ENCODE measurements around the gene DDX5.
"Not testable (repeated sequence)": the region's sequence is repeated elsewhere in the genome, so short reads cannot be mapped to it uniquely, and the experiment has no call there.

The DDX5 gene

DNA sequence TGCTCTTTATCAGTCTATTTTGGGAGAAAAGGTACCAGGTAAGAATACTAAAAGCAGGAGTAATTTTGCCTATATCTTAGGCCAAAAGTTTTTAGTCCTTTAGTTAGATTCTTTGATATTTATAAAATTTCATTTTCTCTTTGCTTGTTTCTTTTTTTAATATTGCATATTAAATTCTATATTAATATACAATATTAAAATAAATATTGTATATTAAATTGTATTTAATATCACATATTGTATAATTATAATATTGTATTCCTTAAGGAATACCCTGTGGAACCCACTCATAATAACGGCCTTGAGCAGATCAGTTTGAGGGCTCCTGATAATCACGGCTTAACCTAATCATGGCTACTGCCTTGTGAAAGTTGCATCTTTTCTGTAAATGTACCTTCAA, 2.6 kb upstream of the DDX5 start:
- no peak for DNase-seq

- peak in 16 of 56 donors; percentile 7 to 61 (median 46) for DNase-seq
Measured at GRCh38 chr17:64507413-64507782, 1.3 kb upstream of the DDX5 start.

DNA sequence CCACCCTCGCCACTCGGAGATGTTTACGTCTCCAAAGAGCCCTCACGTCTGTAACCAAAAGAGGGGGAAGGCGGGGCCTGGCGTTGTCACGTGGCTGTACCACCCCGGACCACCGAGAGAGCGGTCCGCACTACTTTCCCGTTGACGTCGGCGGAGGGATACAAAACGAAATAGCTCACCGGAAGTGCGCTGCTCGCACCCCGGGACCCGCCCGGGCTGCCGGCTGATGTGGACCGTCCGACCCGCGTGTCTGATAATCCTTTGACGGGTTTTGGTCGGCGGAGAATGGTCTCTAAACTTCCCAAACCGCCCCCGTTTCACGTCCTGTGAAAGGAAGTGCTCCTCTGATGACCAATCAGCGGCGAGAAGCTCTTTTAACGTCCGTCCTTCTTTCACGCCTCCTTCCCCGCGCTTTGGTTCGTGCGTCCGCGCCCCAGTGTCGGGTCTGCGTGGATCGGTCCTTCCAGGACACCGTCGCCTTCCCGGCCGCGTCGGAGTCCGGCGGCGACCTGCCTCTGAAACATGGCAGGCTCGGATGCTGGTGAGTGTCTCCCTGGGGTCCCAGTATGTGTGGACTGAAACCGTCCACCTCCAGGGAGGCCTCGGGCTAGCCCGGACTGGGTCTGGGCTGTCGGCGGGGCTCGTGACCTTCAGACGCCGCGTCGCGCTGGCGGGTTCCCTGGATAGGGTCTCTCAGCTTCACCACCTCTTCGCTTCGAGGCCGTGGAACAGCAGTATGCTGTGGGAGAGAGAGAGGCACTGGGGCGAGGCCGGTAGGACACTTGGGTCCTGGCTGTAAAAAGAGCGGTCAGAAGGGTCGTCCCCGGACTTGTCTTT, 705 bp upstream of the DDX5 start, which contains the start of gene CEP95:
Gene CEP95 (plus strand): TSS at position 402 of the 837 bp plus-strand sequence. CDS start 121 bp downstream, at position 523.
- DNase-seq = peak; percentile 86 to 100 (median 97)

DNA sequence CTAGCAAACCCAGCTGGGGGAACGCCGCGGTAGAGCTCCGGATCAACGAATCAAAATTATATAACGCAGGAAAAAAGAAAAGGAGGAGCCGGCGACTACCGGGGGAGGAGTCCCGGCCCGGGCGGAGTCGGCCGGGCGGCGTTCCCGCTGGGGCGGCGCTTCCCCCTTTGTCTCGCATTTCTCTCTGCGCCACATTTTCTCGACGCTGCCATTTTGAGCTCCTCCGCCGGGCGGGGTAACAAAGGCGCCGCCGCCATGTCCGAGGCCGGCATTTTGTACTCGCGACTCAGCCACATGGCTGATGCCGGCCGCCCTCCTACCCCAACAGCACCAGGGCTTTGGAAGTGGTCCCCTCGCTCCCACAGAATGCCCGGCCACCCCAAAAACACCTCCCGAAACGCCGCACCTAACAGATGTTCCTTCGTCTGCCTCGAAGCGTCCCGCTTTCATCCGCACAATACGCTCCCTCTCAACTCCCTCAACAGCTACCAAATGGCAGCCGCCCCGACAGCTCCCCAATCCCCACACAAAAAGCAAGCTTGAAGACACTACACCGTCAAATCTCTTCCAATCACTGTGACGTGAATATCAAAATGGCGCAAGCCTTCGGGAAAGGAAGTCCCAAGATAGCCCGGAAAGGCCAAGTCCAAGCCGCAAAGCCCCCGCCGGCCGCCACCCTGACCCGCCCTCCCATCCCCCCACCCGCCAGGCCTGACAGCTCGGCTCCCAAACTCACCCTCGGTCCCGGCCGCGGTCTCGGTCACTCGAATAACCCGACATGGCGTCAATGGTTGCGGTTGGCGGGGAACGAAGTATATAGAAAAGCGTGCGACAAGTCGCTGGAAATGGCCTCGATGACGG, 519 bp downstream of the DDX5 start:
- DNase-seq = peak; percentile 22 to 91 (median 77)

- DNase-seq = peak in 1 of 56 donors; percentile 29
Measured at GRCh38 chr17:64504769-64505339, 1.2 kb downstream of the DDX5 start.

DNA sequence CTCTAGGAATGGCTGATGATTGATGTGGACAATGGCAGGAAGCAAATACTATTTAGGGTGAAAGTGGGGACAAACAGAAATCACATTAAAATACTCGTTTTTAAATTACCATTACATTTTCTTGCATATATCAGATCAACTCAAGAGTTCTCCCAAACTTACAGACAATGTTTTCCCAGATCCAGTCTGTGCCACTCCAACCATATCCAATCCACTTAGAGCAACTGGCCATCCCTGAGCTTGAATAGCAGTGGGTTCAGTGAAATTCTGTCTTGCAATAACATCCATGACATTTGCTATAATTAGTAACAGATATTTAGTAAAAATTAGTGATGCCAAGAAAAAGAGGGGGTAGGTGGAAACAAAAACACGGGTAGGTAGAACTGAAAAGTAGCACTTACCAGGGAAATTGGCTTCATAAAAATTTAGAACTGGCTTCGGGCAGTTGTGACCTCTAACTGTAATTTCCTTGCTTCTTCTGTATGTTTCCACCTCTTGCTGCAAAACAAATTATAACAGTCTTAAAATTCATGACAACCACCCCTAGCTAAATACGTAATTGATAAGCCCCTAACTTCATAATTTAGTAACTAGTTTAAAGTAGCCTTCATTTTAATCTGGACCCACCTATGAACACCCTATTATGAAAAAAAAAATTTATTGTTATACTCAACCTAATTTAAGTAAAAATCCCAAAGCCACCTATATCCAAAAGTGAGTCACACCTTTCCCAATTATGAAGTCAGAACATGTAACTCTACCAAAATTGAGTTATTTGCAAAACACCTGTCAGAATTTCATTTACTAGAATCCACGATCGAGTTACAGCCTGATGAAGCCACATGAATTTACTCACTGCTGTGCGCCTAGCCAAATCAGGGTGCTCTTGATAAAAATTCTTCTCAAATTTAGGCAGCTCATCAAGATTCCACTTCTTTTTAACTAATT, 2.0 kb downstream of the DDX5 start:
- DNase-seq = no peak

GRCh38 chr17:64503341-64503740, 2.7 kb downstream of the DDX5 start:
- DNase-seq = no peak

DNA sequence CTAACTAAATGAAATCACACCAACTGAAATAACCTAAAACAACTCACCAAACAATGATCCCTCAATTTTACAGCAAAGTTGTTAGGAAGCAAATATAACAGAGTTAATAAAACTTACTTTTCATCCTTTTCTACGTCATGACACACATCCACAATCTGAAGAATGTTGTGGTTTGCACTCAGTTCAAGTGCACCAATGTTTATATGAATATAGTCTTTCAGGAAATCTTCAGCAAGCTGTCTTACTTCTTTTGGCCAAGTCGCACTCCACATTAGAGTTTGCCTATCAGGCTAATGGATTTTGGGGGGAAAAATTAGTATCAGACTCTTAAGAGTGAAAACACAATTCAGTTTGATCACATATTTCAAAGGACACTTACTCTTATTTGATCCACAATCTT, 3.3 kb downstream of the DDX5 start:
- no peak for DNase-seq

DNA sequence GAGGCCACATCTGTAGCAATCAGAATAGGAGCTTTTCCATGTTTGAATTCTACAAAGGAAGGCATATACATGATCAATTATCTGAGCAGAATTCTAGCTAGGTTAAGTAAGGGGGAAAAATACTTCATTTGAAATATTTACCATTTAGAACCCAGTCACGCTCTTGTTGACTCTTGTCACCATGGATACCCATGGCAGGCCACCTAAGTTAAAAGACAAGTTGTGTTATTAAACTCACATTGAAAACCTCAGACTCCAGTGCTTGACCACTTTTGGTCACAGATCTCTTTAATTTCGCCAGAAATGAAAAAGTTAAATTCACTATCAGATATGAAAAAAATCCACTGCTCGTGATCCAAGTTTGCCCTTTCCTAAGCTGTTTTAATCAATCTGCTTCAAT, 4.1 kb downstream of the DDX5 start:
- no peak for DNase-seq

DNA sequence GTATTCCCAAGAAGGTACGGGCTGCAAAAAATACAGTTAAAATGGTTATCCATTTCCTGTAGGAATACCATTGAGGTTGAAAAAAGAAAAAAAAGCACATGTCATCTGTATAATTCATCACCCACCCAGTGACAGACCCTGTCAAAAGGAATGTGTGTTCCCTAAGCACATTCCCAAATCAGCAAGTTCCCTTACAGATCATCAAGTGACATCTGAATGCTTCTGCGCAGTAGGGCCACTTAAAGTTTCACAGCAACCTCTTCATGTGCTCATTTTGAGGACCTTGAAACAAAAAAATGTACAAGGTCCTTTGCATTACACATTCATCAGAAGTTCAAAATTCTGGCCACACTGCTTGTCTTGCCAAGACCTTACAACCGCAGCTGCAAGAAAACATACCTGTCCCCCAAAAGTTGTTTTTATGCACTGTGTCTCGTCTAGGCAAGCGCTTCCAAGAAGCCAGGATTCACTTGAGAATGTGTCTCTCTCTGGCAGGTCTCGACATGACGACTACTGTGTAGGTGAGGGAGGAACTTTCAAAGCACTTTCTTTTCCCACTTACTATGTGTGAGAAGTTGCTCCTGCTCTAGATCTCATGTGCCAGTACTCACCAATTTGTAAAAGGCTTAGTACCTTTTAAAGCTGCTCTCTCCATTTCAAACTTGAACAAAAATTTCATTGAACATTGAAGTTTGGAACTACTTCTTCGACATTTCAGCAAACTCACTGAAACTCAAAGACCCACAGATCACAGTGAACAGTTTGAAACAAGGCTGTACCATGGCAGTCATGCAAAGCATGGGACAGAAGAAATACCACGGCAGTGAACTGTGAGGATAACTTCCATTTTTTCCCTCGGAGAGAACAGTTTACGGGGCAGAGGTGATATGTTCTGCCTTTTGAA, 5.0 kb downstream of the DDX5 start:
- DNase-seq = no peak

GRCh38 chr17:64500487-64500859, 5.6 kb downstream of the DDX5 start:
- no peak for DNase-seq

DNA sequence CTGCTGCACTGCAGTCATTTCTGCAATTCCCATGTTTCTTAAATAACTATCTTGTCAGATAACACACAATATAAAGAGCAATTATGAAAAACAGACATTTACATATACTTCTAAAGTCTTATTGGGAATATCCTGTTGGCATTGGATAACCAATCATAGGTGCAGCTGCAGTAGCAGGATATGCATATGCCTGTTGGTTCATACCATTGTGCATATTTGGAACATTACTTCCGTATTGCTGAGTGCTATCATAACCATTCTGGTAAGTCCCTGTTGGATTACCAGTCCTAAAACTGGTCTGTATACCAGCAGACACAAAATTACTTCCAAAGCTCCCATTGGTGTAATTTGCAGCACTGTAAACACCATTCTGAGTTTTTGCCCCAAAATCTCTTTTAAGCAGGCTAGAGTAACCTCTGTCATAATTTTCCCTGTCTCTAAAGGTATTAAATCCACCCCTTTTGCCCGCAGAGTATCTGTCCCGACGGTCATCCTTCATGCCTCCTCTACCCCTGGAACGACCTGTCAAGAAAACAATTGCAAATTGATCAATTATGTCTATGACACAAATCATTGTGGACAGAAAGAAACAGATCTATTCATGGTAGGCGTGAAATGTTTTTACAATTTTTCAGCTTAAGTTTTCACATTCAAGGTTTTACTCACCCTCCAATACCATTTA, 6.1 kb downstream of the DDX5 start:
- no peak for DNase-seq

DNA sequence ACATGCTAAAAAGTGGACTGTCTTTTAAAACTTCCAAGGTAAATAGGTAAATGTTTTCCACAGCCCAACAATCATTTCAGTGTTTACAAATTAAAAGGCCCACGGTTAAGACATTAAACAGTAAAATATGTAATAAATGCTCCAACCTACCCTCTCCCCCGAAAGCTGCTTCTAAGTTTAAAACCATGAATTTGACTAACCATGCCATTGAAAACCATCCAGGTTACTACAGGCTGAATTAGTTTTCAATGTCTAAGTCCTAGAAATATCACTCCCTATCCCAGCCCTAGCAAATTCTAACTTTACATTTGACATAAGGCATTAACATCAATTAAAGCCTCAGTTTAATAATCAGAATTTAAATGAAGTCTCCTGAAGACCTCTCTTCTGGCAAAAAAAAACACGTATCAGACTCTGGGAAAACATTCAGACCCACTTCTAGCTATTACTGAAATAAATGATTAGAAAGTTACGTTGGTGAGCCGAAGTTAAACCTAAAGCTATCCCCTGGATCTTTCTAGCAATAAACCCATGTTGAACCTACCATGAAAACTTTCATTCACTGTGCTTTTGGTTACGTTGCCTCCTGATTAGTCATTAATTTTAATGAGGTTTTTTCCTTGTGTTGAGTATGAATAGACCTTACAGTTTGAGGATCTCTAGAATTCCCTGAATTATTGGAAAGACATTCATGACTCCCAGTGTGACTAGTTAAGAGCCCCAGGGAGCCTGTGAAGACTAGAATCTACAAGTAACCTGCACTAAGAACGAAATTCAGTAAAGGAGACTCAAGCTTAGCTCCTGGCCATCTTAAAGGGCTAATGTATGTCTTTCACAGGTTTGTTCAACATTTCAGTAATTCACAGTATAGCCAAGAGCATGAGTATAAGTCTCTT, 7.5 kb downstream of the DDX5 start:
- DNase-seq = no peak

- DNase-seq = no peak
Measured at GRCh38 chr17:64497565-64498035, 8.5 kb downstream of the DDX5 start.

DNA sequence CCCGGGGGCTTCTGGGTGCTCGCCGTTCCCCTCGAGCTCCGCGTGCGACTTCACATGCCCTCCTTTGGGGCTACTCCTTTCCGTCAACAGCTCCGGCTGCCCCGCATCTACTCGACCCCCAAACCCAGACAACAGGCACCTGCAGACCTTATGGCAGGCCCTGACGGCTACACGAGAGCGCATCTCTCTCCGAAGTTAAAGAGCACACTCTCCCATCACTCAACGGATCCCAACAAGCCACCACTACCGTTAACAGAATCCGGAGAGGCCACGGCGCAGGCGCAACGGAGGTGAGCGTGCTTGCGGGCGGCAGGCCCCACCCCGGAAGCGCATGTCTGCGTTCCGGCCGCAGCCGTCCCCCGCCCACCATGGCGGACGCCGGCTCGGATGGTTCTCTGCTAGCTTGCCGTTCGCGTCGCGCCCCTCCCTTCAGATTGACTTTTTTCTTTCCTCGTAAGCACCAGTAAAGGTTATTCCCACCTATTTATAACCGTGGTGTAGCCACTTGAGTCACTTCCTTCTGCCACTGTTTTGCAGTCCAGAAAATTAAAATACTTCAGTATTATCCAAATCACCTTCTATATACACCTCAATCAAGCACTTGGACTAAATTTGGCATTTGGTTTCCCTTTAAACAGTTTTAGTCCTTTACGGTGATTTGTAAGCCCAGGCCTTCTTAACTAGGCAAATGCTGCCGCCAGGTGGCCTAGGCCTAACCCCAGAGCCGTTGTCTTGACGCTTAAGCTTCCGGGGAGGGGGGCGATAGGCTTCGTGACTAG, 9.1 kb downstream of the DDX5 start, which contains the start of gene POLG2:
Gene POLG2 (minus strand): TSS at position 269 of the 779 bp plus-strand sequence. CDS start 86 bp downstream, at position 183.
- DNase-seq = peak; percentile 15 to 92 (median 80)

- peak in 3 of 56 donors; percentile 23 to 33 (median 31) for DNase-seq
Measured at GRCh38 chr17:64496348-64496785, 9.7 kb downstream of the DDX5 start.

DNA sequence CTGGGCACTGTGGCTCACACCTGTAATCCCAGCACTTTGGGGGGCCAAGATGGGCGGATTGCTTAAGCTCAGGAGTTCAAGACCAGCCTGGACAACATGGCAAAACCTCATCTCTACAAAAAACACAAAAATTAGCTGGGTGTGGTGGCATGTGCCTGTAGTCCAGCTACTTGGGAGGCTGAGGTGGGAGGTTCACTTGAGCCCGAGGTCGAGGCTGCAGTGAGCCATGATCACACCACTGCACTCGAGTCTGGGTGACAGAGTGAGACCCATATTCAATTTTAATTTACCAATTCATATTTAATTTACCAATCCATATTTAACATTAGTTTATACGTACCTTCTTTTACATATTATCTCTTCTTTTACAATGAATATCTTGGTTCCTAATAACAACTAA, 10.8 kb downstream of the DDX5 start:
- DNase-seq = not testable (repeated sequence)
